T-helper 9 cell (primary cell): ENCODE data around the gene ATL3.
"Not testable (repeated sequence)": the region's sequence is repeated elsewhere in the genome, so short reads cannot be mapped to it uniquely, and the experiment has no call there.

ENCODE experiments used
- DNase-seq: peaks from one replicate; pipeline ENCODE4 v3.0.0-alpha.2; 2020
- total RNA-seq, 2 donors: gene quantifications; one replicate each; lab custom pipeline; 2026; lab: John Stamatoyannopoulos, UW

ATL3 gene, protein sequence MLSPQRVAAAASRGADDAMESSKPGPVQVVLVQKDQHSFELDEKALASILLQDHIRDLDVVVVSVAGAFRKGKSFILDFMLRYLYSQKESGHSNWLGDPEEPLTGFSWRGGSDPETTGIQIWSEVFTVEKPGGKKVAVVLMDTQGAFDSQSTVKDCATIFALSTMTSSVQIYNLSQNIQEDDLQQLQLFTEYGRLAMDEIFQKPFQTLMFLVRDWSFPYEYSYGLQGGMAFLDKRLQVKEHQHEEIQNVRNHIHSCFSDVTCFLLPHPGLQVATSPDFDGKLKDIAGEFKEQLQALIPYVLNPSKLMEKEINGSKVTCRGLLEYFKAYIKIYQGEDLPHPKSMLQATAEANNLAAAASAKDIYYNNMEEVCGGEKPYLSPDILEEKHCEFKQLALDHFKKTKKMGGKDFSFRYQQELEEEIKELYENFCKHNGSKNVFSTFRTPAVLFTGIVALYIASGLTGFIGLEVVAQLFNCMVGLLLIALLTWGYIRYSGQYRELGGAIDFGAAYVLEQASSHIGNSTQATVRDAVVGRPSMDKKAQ
- total RNA-seq, result 76.7 to 158 reads per million in 2 donors

DNA sequence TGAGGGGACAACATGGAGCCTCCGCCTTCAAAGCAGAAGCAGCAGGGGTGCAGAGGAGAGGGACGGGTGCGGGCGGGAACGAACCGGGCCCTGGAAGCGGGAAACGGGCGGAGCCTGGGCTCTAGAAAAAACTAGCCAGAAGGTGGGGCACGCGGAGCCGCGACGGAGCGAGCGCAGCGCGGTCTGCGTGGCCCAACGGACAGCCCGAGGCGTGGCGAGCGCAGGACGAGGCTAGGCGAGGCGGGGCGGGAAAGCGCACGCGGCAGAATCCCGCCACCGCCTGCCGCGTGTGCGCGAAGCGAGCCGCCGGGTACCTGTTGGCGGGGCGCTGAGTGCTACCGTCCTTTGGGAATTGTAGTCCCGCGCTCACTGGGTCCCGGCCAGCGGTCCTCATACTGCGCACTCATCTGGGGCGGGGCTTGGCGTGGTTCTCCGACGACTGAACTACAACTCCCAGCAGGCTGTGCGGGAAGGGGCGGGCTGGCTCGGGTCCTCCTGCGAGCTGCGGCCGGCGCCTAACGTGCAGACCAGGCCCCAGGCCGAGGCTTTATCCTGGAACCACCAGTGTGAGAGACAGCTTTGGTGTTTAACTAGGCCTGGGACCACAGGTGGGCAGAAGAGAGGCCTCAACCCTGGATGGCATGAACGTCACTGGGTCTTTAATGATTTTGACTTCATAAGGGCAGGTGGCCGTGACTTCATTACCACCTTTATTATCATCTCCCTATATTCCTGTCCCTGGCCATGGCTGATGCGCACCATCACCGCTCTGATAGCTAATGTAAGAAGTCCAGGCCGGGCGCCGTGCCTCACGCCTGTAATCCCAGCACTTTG, at the start of gene ATL3:
ATL3 (minus strand) TSS at position 55 of the 834 bp plus-strand sequence; CDS start at position 14, 41 bp downstream.
- DNase-seq, result peak; percentile 96

DNA sequence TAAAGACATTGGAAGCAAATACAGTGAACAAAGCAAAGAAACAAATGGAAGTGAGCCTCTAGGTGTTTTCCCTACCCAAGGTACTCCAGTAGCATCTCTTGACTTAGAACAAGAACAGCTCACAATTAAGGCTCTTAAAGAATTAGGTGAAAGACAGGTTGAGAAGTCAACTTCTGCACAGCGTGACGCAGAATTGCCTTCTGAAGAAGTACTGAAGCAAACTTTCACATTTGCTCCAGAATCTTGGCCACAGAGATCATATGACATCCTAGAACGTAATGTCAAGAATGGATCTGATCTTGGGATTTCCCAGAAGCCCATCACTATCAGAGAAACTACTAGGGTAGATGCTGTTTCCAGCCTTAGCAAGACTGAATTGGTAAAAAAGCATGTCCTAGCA, 49.4 kb upstream of the ATL3 start:
- DNase-seq, result no peak

DNA sequence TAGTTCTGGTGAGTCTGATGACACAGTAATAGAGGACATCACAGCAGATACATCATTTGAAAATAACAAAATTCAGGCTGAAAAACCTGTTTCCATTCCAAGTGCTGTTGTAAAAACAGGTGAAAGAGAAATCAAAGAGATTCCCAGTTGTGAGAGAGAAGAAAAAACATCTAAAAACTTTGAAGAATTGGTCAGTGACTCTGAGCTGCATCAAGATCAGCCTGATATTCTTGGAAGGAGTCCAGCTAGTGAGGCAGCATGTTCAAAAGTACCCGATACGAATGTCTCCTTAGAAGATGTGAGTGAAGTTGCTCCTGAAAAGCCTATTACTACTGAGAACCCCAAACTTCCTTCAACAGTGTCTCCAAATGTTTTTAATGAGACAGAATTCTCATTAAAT, 48.8 kb upstream of the ATL3 start:
- no peak for DNase-seq

DNA sequence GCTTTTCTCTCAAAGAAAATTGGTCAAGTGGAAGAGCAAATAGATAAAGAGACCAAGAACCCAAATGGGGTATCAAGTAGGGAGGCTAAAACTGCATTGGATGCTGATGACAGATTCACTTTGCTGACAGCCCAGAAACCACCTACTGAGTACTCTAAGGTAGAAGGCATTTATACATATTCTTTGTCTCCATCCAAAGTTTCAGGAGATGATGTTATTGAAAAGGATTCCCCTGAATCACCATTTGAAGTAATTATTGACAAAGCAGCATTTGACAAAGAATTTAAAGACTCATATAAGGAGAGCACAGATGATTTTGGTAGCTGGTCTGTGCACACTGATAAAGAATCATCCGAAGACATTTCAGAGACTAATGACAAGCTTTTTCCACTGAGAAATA, 47.8 kb upstream of the ATL3 start:
- DNase-seq, result no peak

DNA sequence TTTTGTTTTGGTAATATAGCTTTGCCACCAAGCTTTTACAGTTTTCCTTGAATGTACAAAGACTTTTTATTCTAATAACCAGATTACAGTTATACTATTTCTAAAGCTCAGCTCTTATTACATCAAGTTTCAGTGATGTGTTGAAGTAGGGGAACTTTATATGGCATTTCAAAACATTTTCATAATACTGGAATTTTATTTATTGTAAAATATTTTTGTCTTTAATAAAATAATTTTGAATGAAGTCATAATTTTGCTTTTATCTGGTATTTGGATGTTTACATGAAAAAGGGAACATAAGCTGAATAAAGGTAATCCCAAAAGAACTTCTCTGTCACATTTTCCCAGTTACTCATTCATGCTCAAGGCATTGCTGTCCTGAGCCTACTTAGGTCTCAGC, 44.9 kb upstream of the ATL3 start:
- no peak for DNase-seq

DNA sequence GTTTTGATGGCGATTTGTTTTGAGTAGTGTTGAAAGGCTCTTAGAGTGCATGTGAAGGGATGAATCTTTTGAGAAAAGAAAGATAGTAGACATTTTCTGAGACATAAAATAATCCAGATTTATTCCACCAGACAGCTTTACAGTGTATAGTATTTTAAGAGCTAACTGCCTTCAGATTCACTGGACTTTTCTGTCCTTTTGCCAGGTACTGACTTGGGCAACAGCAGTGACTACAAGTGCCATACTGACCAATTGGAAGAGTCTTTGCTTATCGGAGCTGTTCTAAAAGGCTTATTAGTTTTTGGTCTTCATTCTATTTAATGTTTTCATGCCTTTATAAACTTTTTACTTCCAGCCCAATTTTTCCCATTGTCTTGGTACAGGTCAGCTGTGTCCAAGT, 42.6 kb upstream of the ATL3 start:
- no peak for DNase-seq

DNA sequence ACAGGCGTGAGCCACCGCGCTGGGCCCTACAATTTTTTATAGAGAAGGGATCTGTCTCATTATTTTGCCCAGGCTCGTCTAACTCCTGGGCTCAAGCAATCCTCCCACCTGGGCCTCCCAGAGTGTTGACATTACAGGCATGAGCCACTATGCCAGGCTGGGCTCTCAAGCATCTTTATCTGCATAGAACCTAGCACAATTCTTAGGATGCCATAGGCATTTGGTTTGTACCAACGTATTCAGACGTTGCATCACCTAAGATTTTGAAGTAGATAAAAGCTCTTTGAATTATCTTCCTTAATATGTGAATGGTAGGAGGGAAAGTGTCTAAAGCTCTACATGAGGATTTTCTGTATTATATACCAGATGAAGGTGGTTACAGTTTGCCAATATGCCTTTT, 40.7 kb upstream of the ATL3 start:
- DNase-seq, result no peak

DNA sequence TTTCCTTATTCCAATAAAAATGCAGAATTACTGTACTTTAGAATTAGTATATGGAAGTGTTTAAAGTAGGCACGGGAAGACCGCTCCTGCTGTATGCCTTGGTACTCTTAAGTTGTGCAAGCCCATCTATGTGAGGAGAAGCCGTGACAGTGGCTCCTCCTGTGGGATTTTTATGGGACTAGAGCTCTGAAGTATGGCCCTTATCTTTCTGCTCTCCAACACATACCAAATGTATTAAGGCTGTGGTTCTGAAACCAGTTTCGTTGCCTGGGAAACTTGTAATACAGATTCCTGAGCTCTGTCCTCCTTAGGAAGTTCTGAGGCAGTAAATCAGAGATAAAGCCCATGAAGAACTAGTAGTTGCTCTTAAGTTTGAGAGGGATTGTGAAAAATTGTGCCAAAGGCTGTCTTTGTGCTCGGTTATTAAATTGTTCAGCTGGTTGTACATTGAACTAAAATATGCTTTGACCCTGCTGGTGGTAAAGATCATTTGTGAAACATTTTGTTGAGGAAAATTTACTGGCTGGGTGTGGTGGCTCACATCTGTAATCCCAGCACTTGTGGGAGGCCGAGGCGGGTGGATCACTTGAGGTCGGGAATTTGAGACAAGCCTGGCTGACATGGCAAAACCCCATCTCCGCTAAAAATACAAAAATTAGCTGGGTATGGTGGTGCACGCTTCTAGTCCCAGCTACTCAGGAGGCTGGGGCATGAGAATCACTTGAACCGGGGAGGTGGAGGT, 39.5 kb upstream of the ATL3 start:
- no peak for DNase-seq

DNA sequence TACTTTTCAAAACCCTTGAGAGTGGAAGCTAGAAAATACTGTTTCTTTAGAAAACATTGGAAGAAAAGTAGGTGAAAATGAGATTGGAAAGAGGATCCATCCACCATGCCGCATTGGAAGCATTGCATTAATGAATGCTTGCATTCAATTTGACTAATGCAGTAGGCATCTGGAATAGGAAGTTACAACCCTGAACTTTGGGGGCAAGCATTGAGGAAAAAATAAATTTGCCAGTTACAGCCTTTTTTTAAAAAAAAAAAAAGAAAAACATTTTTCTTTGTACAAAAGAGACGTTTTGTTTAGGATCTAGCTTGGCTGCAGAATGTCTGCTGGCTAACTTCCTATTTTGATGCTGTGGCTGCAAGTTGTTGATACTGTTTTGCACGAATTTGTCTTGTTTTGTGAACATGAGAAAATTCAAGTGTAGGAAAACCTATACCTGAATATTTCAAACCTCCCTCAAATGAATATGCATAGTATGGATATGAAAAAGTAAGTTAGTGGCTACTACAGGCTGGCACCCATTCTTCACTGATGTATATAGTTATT, 38.2 kb upstream of the ATL3 start:
- no peak for DNase-seq

DNA sequence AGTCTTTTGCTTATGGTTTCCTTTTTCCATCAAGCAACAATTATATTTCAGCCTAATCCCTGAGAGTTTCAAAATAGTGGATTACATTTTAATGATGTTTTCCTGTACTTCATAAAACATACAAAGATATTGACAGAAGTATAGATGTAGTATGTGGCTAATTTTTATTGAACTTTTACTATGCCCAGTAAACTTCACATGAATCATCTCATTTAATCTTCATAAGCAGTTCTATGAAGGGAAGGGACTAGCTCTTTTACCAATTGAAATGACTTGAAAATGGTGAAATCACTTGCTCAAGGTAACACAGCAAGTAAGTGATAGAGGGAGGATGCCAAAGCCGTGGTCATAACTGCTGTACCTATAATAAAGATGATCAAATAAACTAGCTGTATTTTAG, 37.6 kb upstream of the ATL3 start:
- DNase-seq, result no peak

DNA sequence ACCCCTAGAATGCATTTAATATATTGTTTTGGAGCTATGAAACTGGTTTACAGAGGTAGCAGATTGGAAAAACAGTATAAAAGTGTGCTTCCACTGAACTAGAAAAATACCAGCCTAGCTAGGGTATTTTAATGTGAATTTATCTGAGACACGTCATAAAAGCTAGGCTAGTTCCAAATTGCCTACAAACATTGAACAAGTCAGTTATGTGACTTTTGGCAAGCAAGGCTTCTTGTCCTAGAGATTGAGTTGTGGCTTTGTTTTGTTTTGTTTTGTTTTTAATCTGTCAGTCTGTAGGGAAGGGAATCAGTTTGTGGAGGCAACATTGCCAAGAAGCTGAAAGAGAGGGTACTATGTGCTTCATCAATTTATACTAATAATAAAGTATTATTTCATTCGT, 34.4 kb upstream of the ATL3 start:
- DNase-seq, result no peak

DNA sequence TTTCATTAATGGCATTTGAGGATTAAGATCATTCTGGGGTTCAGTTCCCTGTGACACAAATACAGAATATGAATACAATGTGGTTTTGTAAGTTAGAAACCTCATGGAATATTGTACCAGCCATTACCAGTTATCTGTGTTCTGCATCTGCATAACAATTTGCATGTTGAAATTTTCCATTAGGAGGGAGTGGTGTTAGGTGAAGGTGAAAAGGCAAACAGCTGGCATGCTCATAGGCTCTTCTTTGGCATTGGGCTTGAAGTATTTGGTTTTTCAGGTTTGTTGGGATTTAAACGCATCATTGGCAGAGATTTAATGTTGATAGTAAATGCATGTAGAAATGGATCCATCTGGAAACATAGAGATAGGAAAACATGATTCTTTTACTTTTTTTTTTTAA, 28.7 kb upstream of the ATL3 start:
- DNase-seq, result no peak

DNA sequence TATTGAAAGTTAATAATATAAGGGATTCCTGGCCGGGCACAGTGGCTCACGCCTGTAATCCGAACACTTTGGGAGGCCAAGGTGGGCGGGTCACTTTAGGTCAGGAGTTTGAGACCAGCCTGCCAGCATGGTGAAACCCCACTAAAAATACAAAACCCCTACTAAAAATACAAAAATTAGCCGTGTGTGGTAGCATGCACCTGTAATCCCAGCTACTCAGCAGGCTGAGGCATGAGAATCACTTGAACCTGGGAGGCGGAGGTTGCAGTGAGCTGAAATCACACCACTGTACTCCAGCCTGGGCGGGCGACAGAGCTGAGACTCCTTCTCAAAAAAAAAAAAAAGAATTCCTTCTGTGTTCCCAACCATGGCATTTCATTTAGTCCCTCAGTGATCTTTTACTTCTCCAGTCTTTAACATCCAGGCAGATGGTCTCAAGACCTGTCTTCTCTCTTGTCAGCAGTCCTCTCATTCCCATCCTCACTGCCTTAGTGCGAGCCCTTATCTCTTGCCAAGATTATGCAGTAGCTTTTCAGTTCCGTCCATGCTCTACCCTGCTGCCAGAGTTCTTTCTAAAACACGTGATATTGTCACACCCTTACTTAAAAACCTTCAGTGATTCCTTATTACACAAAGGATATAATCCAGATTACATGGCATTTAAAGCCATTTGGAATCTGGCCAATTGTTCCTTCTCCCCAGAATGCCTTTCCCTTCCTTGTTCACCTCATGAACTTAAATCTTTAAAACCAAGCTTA, 28.0 kb upstream of the ATL3 start:
- no peak for DNase-seq

DNA sequence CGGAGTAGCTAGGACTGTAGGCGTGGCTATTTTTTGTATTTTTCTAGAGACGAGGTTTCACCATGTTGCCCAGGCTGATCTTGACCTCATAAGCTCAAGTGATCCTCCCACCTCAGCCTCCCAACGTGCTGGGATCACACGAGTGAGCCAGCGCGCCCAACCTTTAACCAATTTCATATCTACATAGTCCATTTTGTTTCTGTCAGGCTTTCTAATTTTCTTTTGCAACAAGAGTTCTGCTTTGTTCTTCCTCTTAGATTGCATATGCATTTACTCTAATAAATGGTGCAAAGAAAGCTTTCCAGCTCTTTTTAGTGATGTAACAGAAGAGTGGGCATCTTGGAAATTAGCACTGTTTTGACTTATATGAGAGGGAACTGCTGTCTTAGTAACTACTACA, 23.4 kb upstream of the ATL3 start:
- DNase-seq, result no peak

DNA sequence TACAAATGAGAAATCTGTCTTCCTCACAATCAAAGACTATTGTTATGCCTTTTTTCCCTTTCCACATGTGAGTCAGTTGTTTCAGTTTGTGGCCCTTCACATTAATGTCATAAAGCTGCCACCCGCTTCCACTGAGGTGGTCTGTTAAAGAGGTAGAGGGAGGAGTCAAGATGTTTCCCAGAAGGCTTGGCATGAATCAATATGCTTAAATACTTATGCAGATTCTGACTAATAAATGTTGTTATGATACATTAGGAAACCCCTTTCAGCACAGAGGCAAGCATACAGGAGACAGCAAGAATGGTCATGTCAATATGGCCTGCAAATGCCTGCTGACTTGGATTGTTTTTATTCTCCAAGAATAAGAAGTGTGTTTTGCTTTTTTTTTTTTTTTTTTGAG, 16.7 kb upstream of the ATL3 start:
- DNase-seq, result no peak

DNA sequence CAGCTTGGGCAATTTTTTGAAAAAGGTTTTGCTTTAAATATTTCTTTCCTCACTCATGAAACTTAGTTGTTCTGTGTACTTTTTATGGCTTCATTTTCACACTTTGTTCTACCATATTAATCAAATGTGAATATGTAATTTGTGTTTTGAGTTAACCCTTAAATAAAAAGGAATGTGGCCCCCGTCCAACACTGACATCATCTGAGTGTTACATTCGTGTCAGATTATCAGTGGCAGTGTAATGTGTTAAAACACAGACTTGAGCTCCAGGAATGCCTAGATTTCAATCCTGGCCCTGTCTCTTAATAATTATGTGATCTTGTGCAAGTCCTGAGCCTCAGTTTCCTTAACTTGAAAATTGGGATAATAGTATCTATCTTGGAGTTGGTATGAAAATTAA, 15.8 kb upstream of the ATL3 start:
- DNase-seq, result no peak

DNA sequence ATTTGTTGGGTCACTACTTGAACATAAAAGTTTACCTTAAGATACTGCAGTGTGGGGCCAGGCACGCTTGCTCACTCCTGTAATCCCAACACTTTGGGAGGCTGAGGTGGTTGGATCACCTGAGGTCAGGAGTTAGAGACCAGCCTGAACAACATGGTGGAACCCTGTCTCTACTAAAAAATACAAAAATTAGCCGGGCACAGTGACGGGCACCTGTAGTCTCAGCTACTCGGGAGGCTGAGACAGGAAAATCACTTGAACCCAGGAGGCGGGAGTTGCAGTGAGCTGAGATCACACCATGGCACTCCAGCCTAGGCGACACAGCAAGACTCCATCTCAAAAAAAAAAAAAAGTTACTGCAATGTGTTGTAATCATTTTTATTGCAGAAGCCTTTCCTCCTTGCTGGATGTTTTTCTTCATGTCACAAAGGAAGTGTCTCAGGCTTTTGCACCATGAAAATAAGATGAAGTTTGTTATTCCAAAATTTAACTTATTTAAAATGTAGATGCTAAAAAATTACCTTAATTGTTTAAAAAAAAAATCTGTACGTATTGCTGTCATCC, 14.1 kb upstream of the ATL3 start:
- DNase-seq, result not testable (repeated sequence)

DNA sequence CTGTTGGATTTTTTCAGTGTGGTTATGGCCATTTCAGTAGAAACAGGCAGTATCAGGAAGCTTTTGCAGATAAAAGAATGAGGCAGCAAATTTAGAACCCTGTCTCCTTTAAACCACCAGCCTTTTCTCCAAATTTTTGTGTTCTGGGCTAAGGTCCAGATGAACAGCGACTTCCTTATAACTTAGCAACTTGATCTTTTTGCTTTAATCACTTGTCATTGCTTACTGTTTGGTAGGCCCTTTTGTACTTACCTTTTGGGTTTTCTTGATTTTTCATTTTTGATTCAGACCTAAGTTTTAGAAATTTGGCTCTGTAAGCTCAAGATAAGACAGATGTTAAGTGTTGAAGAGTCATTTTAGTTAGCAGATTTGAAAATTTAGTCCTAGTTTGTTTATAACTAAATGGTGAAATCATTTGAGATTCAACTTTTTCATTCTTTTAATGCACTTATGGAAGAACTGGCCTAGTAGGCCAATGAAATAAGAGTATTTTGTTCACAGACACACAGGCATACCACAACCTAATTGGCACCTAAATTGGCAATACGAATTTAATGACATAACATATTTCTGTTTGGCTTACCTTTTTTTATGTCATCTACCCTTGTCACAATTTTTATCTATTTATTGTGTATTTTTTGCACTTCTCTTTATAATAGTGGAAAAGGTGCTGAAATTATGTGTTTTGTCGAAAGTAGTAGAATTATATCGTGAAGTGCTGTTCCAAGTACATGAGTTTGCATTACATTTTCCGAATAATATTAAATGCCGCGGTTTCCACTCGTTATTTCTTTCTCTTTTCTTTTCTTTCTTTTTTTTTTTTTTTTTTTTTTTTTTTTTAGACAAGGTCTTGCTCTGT, 12.2 kb upstream of the ATL3 start:
- DNase-seq, result no peak

DNA sequence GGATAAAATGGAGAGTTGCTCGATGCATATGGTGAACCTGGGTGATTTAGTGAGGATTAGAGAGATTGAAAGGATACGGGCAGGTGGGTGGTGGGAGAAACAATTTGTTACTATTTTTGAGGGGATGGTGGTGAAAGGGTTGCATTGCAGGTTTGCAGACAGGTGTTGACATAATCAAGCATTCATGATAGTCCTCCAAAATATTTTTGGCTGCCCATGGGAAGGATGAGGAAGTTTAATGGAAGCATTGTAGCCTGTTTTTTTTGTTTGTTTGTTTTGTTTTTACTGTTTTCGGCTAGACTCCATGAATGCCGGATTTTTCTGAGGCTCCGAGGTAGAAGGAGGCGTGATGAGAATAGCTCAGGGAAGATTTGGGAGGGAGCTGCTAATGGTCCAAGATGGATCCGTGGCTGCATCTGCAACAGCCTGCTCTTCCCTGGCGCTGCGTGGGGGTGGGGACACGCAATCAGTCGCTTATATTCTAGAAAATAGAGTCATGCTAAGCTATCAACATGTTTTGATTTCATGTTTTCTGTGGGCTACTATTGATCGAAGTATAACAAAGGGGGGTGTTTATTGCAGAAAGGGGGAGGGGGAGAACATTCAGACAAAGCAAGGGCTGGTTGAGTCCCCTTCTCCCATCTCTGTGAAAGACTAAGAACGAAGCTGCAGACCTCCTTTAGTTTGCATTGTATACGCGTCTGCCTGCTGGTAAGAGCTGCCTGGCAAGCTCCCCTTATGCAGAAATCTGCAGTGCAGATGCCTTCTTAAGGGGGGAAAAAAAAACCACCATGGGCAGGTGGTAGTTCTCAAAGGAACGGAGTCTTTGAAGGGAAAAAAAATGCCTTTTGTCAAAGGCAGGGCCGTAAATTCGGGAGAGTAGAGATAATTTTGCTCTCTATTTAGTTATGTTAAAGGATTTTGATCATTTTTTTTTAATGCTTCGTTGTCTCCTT, 11.2 kb upstream of the ATL3 start:
- DNase-seq, result no peak
